ENCODE measurements around the gene ARID5A.

Gene ARID5A

DNA sequence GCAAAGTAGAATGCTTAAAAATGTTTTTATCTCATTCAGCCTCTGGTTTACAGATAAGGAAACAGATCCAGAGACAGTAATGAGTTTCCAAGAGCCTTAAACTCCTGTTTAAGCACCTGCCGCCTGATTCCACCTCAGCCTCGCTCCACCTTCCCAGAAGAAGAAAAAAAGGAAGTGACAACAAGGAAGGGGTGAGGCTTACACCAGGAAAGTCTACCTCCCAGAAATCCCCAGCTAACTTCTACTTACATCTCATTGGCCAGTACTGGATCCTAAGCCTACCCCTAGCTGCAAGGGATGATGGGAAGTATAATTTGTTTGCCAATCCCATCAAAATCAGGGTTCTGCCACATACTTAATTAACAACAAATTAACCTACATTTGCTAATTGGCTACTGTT lies 15.3 kb upstream of the ARID5A start:
- ChIA-PET POLR2A (ENCODE audit: low non-redundant PET) (no interaction called here), CTCF (interaction anchor here (0.6 kb wide), 1 partner anchor 162 kb away, joined by 3 read pairs; no protein-coding TSS in a partner anchor)
- H3K27ac ChIP-seq, result no peak overlapping the region
- no peak for DNase-seq (ENCODE audit: low spot score)
- TF ChIP-seq, protein P1, sequence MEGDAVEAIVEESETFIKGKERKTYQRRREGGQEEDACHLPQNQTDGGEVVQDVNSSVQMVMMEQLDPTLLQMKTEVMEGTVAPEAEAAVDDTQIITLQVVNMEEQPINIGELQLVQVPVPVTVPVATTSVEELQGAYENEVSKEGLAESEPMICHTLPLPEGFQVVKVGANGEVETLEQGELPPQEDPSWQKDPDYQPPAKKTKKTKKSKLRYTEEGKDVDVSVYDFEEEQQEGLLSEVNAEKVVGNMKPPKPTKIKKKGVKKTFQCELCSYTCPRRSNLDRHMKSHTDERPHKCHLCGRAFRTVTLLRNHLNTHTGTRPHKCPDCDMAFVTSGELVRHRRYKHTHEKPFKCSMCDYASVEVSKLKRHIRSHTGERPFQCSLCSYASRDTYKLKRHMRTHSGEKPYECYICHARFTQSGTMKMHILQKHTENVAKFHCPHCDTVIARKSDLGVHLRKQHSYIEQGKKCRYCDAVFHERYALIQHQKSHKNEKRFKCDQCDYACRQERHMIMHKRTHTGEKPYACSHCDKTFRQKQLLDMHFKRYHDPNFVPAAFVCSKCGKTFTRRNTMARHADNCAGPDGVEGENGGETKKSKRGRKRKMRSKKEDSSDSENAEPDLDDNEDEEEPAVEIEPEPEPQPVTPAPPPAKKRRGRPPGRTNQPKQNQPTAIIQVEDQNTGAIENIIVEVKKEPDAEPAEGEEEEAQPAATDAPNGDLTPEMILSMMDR (conservative IDR thresholded peaks at IDR 0.05; ENCODE audit: low read depth), result no peak

DNA sequence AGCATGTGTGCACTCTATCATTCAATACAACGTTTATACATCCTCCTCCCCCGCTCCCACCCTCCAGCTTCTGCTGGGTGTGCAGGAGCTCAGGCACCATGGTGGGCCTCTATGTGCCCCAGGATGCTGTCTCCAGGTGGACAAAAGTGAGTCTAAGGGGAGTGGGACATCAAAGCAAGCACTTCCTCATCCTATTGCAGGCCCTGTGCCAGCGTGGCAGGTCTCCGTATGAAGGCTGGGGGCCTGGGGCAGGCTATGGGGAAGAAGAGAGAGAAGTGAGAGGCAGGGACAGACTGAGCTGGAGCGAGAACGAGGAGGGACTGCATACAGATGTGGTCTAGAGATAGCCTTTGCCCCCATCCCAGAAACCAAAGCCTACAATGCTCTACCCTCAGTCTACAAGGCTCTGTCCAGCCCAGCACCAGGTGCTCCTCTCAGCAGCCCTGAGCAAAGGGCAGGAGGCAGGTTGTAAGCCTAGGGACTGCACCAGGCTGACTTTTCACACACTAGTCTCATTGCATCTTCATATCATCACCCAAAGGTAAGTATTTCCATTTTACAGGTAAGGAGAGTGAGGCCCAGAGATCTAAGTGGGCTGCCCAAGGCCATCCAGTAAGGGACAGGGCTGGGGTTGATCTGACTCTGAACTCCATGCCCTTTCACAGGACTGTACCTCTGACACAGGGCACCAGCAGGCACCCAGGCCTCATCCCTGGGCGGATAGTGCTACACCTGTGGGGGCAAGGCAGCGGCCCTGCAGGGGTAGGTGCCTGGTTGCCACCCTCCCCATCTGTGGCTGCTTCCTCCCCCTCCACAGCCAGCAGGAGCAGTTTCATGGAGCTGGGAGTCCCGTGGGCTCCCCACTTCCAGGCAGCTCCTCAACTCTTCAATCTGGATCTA lies 14.0 kb upstream of the ARID5A start:
- no peak overlapping the region for H3K27ac ChIP-seq
- TF ChIP-seq, protein P1 (conservative IDR thresholded peaks at IDR 0.05; ENCODE audit: low read depth), result no peak
- DNase-seq (ENCODE audit: low spot score), result no peak
- ChIA-PET CTCF (interaction anchor here (0.7 kb wide), 1 partner anchor 89 kb away, joined by 4 read pairs; no protein-coding TSS in a partner anchor), POLR2A (ENCODE audit: low non-redundant PET) (no interaction called here)

DNA sequence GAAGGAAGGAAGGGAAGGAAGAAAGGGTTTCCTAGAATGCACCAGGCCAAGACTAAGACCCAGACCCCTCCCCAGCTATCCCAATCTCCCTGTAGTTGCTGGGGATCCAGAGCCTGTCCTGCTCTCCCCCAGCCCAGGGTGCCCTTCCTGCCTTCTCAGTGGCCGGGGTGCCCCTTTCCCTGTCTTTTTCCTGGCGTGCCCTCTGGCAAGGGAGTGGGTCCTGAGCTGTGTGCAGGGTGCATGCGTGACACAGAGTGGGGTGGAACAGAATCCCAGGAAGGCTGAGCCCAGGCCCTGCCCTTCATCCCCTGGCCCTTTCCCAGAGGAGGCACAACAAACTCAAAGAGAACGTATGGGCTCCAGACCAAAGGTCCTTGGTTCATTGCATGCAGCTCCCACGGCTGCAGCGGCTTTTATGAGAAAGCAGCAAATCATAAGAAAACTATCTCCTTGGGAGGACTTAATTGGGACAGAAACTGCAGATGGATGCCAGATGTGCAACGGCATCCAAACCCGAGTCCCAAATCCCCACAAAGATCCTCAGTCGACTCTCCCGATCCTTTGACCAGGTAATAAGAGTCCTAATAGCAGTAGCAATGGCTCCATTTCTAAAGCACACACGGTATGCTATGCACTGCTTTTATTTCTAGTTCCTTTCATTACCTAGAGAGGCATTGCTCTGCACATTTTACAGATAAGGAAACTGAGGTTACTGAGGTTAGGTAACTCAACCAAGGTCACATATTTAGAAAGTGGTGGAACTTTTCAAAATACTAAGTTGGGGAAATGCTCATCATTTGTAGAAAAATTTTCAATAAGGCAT lies 12.7 kb upstream of the ARID5A start:
- ChIA-PET CTCF (interaction anchor here (0.6 to 0.9 kb wide), 3 partner anchors 13 to 191 kb away, joined by 3 read pairs; no protein-coding TSS in a partner anchor), POLR2A (ENCODE audit: low non-redundant PET) (interaction anchor here (0.6 kb wide), 2 partner anchors 110 to 172 kb away, joined by 4 to 5 read pairs; no protein-coding TSS in a partner anchor)
- H3K27ac ChIP-seq, result no peak overlapping the region
- DNase-seq (ENCODE audit: low spot score), result no peak
- TF ChIP-seq, protein P1 (conservative IDR thresholded peaks at IDR 0.05; ENCODE audit: low read depth), result no peak

DNA sequence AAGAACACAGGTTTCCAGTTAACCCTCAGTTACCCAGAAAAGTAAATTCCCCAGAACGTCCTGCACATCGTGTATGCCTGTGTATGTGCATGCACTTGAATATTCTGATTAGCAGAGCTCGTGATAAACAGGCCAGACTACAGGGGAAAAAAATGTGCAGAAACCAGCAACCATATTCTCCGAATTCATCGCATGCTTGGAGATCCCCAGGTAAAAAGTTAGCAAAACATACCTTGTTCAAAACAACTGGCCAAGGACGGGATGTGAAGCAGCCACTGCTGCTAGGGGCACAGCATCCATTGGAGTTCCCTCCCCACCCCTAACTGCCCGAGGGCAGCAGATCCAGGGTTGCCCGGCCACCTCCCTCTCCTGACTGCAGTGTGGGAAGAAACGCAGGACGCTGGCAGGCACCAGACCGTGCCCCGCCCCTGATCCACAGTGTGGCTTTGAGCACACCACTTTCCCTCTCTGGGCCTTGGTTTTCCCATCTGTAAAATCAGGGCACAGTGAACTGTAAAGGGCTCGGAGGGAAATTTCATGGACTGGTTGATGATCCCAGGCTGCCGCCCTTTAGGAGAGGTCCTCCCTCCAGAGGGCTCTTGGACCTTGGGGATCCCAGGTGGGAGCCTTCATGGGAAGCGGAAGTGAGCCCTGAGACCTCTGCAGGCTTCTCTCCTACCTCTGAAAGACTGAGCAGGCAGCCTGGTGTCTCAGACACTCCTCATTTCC lies 11.9 kb upstream of the ARID5A start:
- ChIA-PET CTCF (interaction anchor here (0.9 kb wide), 1 partner anchor 14 kb away, joined by 3 read pairs; no protein-coding TSS in a partner anchor), POLR2A (ENCODE audit: low non-redundant PET) (no interaction called here)
- TF ChIP-seq, protein P1 (conservative IDR thresholded peaks at IDR 0.05; ENCODE audit: low read depth), result no peak
- no peak for DNase-seq (ENCODE audit: low spot score)
- H3K27ac ChIP-seq, result no peak overlapping the region

DNA sequence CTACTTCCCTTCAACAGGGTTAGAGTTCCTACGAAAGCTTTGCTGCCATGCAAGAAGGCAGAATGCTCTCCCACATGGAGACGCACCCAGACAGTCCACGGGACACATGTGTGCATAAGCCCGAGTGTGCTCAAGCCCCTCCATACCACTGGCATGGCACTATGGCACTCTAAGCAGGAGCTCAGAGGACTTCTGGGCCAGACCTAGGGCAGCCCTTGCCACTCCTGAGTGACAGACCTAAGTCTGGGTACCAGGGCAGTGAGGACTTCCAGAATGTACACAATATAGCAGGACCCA lies 11.4 kb upstream of the ARID5A start:
- ChIA-PET POLR2A (ENCODE audit: low non-redundant PET) (interaction anchor here (0.6 kb wide), 1 partner anchor 20 kb away, joined by 9 read pairs; no protein-coding TSS in a partner anchor), CTCF (interaction anchor here (1.1 kb wide), 1 partner anchor 29 kb away, joined by 3 read pairs; no protein-coding TSS in a partner anchor)
- TF ChIP-seq, protein P1 (conservative IDR thresholded peaks at IDR 0.05; ENCODE audit: low read depth), result no peak
- no peak for DNase-seq (ENCODE audit: low spot score)
- H3K27ac ChIP-seq, result no peak overlapping the region
